Astrocyte (in vitro differentiated cells and primary cell): ENCODE results near the gene NID2. TPM values are rescaled to one million over a fixed set of nuclear protein-coding genes. Genes with fewer than 3 reads are reported as not detected.

ENCODE experiments used
- DNase-seq: peaks from one replicate; pipeline ENCODE4 v3.0.0-alpha.2; 2010; ENCODE audit warnings: low read depth
- FAIRE-seq: peaks from 2 replicates; lab custom pipeline; 2011; peaks lifted over from hg19 to GRCh38; lab: Jason Lieb, UNC
- H2AFZ ChIP-seq: 2 replicates; pipeline ENCODE4 v1.6.0; 2012; ENCODE audit warnings: low read depth, low read length, inconsistent platforms
- H3K27ac ChIP-seq: 2 replicates; pipeline ENCODE4 v1.5.1; 2011; ENCODE audit warnings: low read depth, low read length, inconsistent platforms
- H3K27me3 ChIP-seq: 2 replicates; pipeline ENCODE4 v1.6.0; 2011; ENCODE audit warnings: low read length, inconsistent platforms; ENCODE audit not compliant: insufficient read depth
- H3K36me3 ChIP-seq: 2 replicates; pipeline ENCODE4 v1.5.1; 2011; ENCODE audit warnings: low read length, inconsistent platforms; ENCODE audit not compliant: insufficient read depth
- H3K4me1 ChIP-seq: 2 replicates; pipeline ENCODE4 v1.5.1; 2011; ENCODE audit warnings: low read length, inconsistent platforms; ENCODE audit not compliant: insufficient read depth
- H3K4me2 ChIP-seq: 2 replicates; pipeline ENCODE4 v1.6.0; 2012; ENCODE audit warnings: low read length, inconsistent platforms
- H3K4me3 ChIP-seq: 2 replicates; pipeline ENCODE4 v1.5.1; 2011; ENCODE audit warnings: low read depth, mild to moderate bottlenecking, low read length, inconsistent platforms; ENCODE audit not compliant: insufficient read depth
- H3K79me2 ChIP-seq: 2 replicates; pipeline ENCODE4 v1.6.0; 2012; ENCODE audit warnings: mild to moderate bottlenecking, low read length, inconsistent platforms; ENCODE audit not compliant: insufficient read depth
- H3K9ac ChIP-seq: 2 replicates; pipeline ENCODE4 v1.6.0; 2012; ENCODE audit warnings: mild to moderate bottlenecking, low read length, inconsistent platforms
- H3K9me3 ChIP-seq: 2 replicates; pipeline ENCODE4 v1.5.1; 2012; ENCODE audit warnings: low read depth, mild to moderate bottlenecking, low read length, inconsistent platforms; ENCODE audit not compliant: insufficient read depth
- H4K20me1 ChIP-seq: 2 replicates; pipeline ENCODE4 v1.6.0; 2012; ENCODE audit warnings: low read length, inconsistent platforms; ENCODE audit not compliant: insufficient read depth
- H3K27ac Mint-ChIP-seq: one replicate; pipeline ENCODE4 v1.8.0; 2021; ENCODE audit warnings: mild to moderate bottlenecking, mixed read lengths; ENCODE audit not compliant: unreplicated experiment
- H3K27me3 Mint-ChIP-seq: one replicate; pipeline ENCODE4 v1.8.0; 2021; ENCODE audit warnings: low read depth, mixed read lengths; ENCODE audit not compliant: unreplicated experiment
- H3K36me3 Mint-ChIP-seq: one replicate; pipeline ENCODE4 v1.8.0; 2021; ENCODE audit warnings: low read depth, mixed read lengths; ENCODE audit not compliant: unreplicated experiment
- H3K4me1 Mint-ChIP-seq: one replicate; pipeline ENCODE4 v1.8.0; 2021; ENCODE audit warnings: low read depth, mixed read lengths; ENCODE audit not compliant: unreplicated experiment
- H3K4me3 Mint-ChIP-seq: one replicate; pipeline ENCODE4 v1.8.0; 2021; ENCODE audit warnings: mild to moderate bottlenecking, moderate library complexity, mixed read lengths; ENCODE audit not compliant: unreplicated experiment
- H3K9me3 Mint-ChIP-seq: one replicate; pipeline ENCODE4 v1.8.0; 2021; ENCODE audit warnings: mild to moderate bottlenecking, mixed read lengths; ENCODE audit not compliant: unreplicated experiment
- CTCF ChIP-seq: IDR thresholded peaks from 2 replicates; pipeline ENCODE4 v1.5.1; 2011; ENCODE audit warnings: low read depth, mild to moderate bottlenecking, inconsistent platforms, low read length, moderate library complexity; ENCODE audit not compliant: insufficient read depth
- EZH2 ChIP-seq: IDR thresholded peaks from 2 replicates; pipeline ENCODE4 v1.6.1; 2012; ENCODE audit warnings: mild to moderate bottlenecking, low read length, inconsistent platforms; ENCODE audit not compliant: insufficient read depth
- total RNA-seq: library from RNA; stranded (reverse); gene quantifications from 2 replicates; pipeline ENCODE4 v1.2.1, GENCODE V29; 2021

The NID2 gene
- total RNA-seq, 1 donor from 2014 or later, result 22.3 TPM

GRCh38 chr14:52069307-52070050 lies 620 bp upstream of the NID2 start:
- DNase-seq (peak; percentile 67), FAIRE-seq (no peak)
- peaks cover 19% of the 10 kb centered on the region for H3K27me3 Mint-ChIP-seq
- peaks cover 19% of the 10 kb centered on the region for H3K4me1 Mint-ChIP-seq
- peaks cover 4% of the 10 kb centered on the region for H3K36me3 ChIP-seq
- no peaks in the 10 kb centered on the region for H3K36me3 Mint-ChIP-seq
- no peaks in the 10 kb centered on the region for H4K20me1 ChIP-seq
- peak overlapping the region; percentile 90 for H3K4me2 ChIP-seq
- no peak overlapping the region for H3K27ac Mint-ChIP-seq
- H3K27me3 ChIP-seq, result no peaks in the 10 kb centered on the region
- peaks cover 40% of the 10 kb centered on the region for H3K4me1 ChIP-seq
- peak overlapping the region; percentile 80 for H3K27ac ChIP-seq
- H3K4me3 Mint-ChIP-seq, result peak overlapping the region; percentile 82
- H3K9ac ChIP-seq, result peak overlapping the region; percentile 92
- H3K79me2 ChIP-seq, result peaks cover 24% of the 10 kb centered on the region
- peak overlapping the region; percentile 88 for H2AFZ ChIP-seq
- H3K4me3 ChIP-seq, result peak overlapping the region; percentile 85
- H3K9me3 ChIP-seq, result no peaks in the 10 kb centered on the region
- no peaks in the 10 kb centered on the region for H3K9me3 Mint-ChIP-seq
- TF ChIP-seq EZH2 (no peak), CTCF (no peak)

- Histone ChIP-seq H3K79me2 (peaks cover 29% of the 10 kb centered on the region), H3K9me3 (no peaks in the 10 kb centered on the region), H4K20me1 (no peaks in the 10 kb centered on the region), H3K36me3 (peaks cover 4% of the 10 kb centered on the region), H3K27me3 (no peaks in the 10 kb centered on the region), H3K9ac (peak overlapping the region; percentile 92), H3K4me3 (peak overlapping the region; percentile 85), H3K27ac (peak overlapping the region; percentile 80), H2AFZ (peak overlapping the region; percentile 88), H3K4me1 (peaks cover 34% of the 10 kb centered on the region), H3K4me2 (peak overlapping the region; percentile 90)
- Mint-ChIP-seq H3K4me3 (peak overlapping the region; percentile 84), H3K27me3 (peaks cover 22% of the 10 kb centered on the region), H3K9me3 (no peaks in the 10 kb centered on the region), H3K27ac (peak overlapping the region; percentile 53), H3K4me1 (peaks cover 18% of the 10 kb centered on the region), H3K36me3 (no peaks in the 10 kb centered on the region)
- DNase-seq (peak; percentile 37), FAIRE-seq (no peak)
- TF ChIP-seq CTCF (no peak), EZH2 (no peak)
These were observed 815 bp downstream of the NID2 start for GRCh38 chr14:52067873-52068614.
